ENCODE measurements around the gene ODAM. TPM values are rescaled to one million over a fixed set of nuclear protein-coding genes. Genes with fewer than 3 reads are reported as not detected.
"Not testable (repeated sequence)": the region's sequence is repeated elsewhere in the genome, so short reads cannot be mapped to it uniquely, and the experiment has no call there.

The ODAM gene
- polyA plus RNA-seq, 1 donor, result 2.5 TPM

DNA sequence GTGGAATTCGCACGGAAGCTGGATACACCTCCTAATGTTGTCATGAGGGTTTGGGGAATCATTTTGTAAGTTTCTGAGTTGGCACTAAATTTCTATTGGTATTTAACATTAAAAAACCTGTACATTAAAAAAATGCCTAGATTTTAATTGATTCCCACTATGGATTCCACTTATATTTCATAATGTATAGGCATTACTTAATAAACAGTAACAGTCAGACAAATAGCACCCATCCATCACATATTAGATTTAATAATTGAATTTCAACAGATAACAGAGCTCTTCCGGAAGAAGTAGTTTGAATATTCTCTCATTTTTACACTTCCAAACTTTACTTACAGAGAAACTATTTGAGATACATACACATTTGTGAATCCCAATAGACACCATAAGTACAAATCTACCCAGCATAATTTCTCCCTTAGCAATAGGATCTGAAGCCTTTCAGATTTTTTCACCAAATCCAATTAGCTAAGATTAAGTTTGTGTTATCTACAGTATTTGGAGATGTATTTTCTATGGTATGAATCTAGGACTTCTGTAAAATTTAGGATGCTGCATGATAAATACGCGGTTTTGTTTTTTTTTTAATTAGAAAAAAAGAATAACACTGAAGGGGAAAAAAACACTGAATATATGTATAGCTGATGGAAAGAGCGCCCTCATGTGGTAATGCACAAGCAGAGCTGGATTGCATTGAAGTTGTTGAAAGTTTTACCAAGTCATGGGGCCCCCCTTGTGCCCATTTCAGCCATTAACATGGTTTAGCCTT is 12.2 kb upstream of the ODAM start:
- Histone ChIP-seq H3K27me3 (ENCODE audit: control insufficient read depth, insufficient read depth, low read length) (no peaks in the 10 kb centered on the region), H3K27ac (ENCODE audit: low read length) (no peak overlapping the region), H3K36me3 (ENCODE audit: control insufficient read depth, insufficient read depth, low read length) (no peaks in the 10 kb centered on the region), H3K4me3 (ENCODE audit: low read length) (no peak overlapping the region), H3K9me3 (ENCODE audit: control insufficient read depth, low read depth, low read length) (no peaks in the 10 kb centered on the region), H3K4me1 (ENCODE audit: control insufficient read depth, insufficient read depth, low read length) (no peaks in the 10 kb centered on the region)
- DNase-seq, result peak; percentile 29 to 37
- no CpG with 5 or more reads among the region's 6 CpGs for WGBS (ENCODE audit: insufficient coverage, low lambda C conversion rate)

- no peaks in the 10 kb centered on the region for H3K9me3 ChIP-seq (ENCODE audit: control insufficient read depth, low read depth, low read length)
- no peak for DNase-seq
- no peak overlapping the region for H3K27ac ChIP-seq (ENCODE audit: low read length)
- H3K4me3 ChIP-seq (ENCODE audit: low read length), result no peak overlapping the region
- H3K27me3 ChIP-seq (ENCODE audit: control insufficient read depth, insufficient read depth, low read length), result no peaks in the 10 kb centered on the region
- H3K36me3 ChIP-seq (ENCODE audit: control insufficient read depth, insufficient read depth, low read length), result no peaks in the 10 kb centered on the region
- no CpG with 5 or more reads among the region's 1 CpG for WGBS (ENCODE audit: insufficient coverage, low lambda C conversion rate)
- H3K4me1 ChIP-seq (ENCODE audit: control insufficient read depth, insufficient read depth, low read length), result no peaks in the 10 kb centered on the region
Observed at GRCh38 chr4:70183940-70184246, 11.6 kb upstream of the ODAM start.

GRCh38 chr4:70187216-70187615 is 8.3 kb upstream of the ODAM start:
- WGBS (ENCODE audit: insufficient coverage, low lambda C conversion rate), result no CpG with 5 or more reads among the region's 1 CpG
- DNase-seq, result no peak
- H3K4me1 ChIP-seq (ENCODE audit: control insufficient read depth, insufficient read depth, low read length), result no peaks in the 10 kb centered on the region

GRCh38 chr4:70190579-70190978 is 4.9 kb upstream of the ODAM start:
- Histone ChIP-seq H3K27ac (ENCODE audit: low read length) (no peak overlapping the region), H3K27me3 (ENCODE audit: control insufficient read depth, insufficient read depth, low read length) (no peaks in the 10 kb centered on the region), H3K36me3 (ENCODE audit: control insufficient read depth, insufficient read depth, low read length) (no peaks in the 10 kb centered on the region), H3K9me3 (ENCODE audit: control insufficient read depth, low read depth, low read length) (no peaks in the 10 kb centered on the region), H3K4me1 (ENCODE audit: control insufficient read depth, insufficient read depth, low read length) (no peaks in the 10 kb centered on the region), H3K4me3 (ENCODE audit: low read length) (no peak overlapping the region)
- WGBS (ENCODE audit: insufficient coverage, low lambda C conversion rate), result no CpG with 5 or more reads among the region's 1 CpG
- DNase-seq, result no peak

More at GRCh38 chr4:70187216-70187615, 8.3 kb upstream of the ODAM start:
- no peak overlapping the region for H3K4me3 ChIP-seq (ENCODE audit: low read length)
- H3K36me3 ChIP-seq (ENCODE audit: control insufficient read depth, insufficient read depth, low read length), result no peaks in the 10 kb centered on the region
- H3K9me3 ChIP-seq (ENCODE audit: control insufficient read depth, low read depth, low read length), result no peaks in the 10 kb centered on the region
- no peaks in the 10 kb centered on the region for H3K27me3 ChIP-seq (ENCODE audit: control insufficient read depth, insufficient read depth, low read length)
- H3K27ac ChIP-seq (ENCODE audit: low read length), result no peak overlapping the region

GRCh38 chr4:70191647-70192046 is 3.9 kb upstream of the ODAM start:
- Histone ChIP-seq H3K27ac (ENCODE audit: low read length) (no peak overlapping the region), H3K4me1 (ENCODE audit: control insufficient read depth, insufficient read depth, low read length) (no peaks in the 10 kb centered on the region), H3K9me3 (ENCODE audit: control insufficient read depth, low read depth, low read length) (no peaks in the 10 kb centered on the region), H3K36me3 (ENCODE audit: control insufficient read depth, insufficient read depth, low read length) (no peaks in the 10 kb centered on the region), H3K27me3 (ENCODE audit: control insufficient read depth, insufficient read depth, low read length) (no peaks in the 10 kb centered on the region), H3K4me3 (ENCODE audit: low read length) (no peak overlapping the region)
- DNase-seq, result no peak
- WGBS (ENCODE audit: insufficient coverage, low lambda C conversion rate), result no CpG with 5 or more reads among the region's 1 CpG

GRCh38 chr4:70192895-70193294 is 2.6 kb upstream of the ODAM start:
- Histone ChIP-seq H3K9me3 (ENCODE audit: control insufficient read depth, low read depth, low read length) (no peaks in the 10 kb centered on the region), H3K36me3 (ENCODE audit: control insufficient read depth, insufficient read depth, low read length) (no peaks in the 10 kb centered on the region)
- WGBS (ENCODE audit: insufficient coverage, low lambda C conversion rate), result 100% methylated on average over 1 of the region's 2 CpGs

GRCh38 chr4:70196857-70197256 is 1.3 kb downstream of the ODAM start:
- peaks cover 5% of the 10 kb centered on the region for H3K4me1 ChIP-seq (ENCODE audit: control insufficient read depth, insufficient read depth, low read length)
- 60% methylated on average over 1 of the region's 2 CpGs for WGBS (ENCODE audit: insufficient coverage, low lambda C conversion rate)
- no peaks in the 10 kb centered on the region for H3K9me3 ChIP-seq (ENCODE audit: control insufficient read depth, low read depth, low read length)
- H3K4me3 ChIP-seq (ENCODE audit: low read length), result no peak overlapping the region
- no peaks in the 10 kb centered on the region for H3K27me3 ChIP-seq (ENCODE audit: control insufficient read depth, insufficient read depth, low read length)
- DNase-seq, result no peak
- H3K36me3 ChIP-seq (ENCODE audit: control insufficient read depth, insufficient read depth, low read length), result no peaks in the 10 kb centered on the region
- no peak overlapping the region for H3K27ac ChIP-seq (ENCODE audit: low read length)

More at GRCh38 chr4:70192895-70193294, 2.6 kb upstream of the ODAM start:
- no peak overlapping the region for H3K4me3 ChIP-seq (ENCODE audit: low read length)
- H3K27me3 ChIP-seq (ENCODE audit: control insufficient read depth, insufficient read depth, low read length), result no peaks in the 10 kb centered on the region
- no peak overlapping the region for H3K27ac ChIP-seq (ENCODE audit: low read length)
- DNase-seq, result no peak
- peaks cover 5% of the 10 kb centered on the region for H3K4me1 ChIP-seq (ENCODE audit: control insufficient read depth, insufficient read depth, low read length)

GRCh38 chr4:70197842-70198241 is 2.3 kb downstream of the ODAM start:
- DNase-seq, result peak; percentile 21 to 64
- Histone ChIP-seq H3K9me3 (ENCODE audit: control insufficient read depth, low read depth, low read length) (no peaks in the 10 kb centered on the region), H3K4me3 (ENCODE audit: low read length) (no peak overlapping the region), H3K27me3 (ENCODE audit: control insufficient read depth, insufficient read depth, low read length) (no peaks in the 10 kb centered on the region), H3K4me1 (ENCODE audit: control insufficient read depth, insufficient read depth, low read length) (peaks cover 5% of the 10 kb centered on the region), H3K27ac (ENCODE audit: low read length) (no peak overlapping the region), H3K36me3 (ENCODE audit: control insufficient read depth, insufficient read depth, low read length) (no peaks in the 10 kb centered on the region)
- WGBS (ENCODE audit: insufficient coverage, low lambda C conversion rate), result 30% methylated on average over 2 of the region's 2 CpGs

GRCh38 chr4:70203601-70204000 is 8.1 kb downstream of the ODAM start:
- 67% methylated on average over 1 of the region's 1 CpG for WGBS (ENCODE audit: insufficient coverage, low lambda C conversion rate)
- no peaks in the 10 kb centered on the region for H3K36me3 ChIP-seq (ENCODE audit: control insufficient read depth, insufficient read depth, low read length)
- DNase-seq, result no peak
- no peaks in the 10 kb centered on the region for H3K9me3 ChIP-seq (ENCODE audit: control insufficient read depth, low read depth, low read length)
- no peak overlapping the region for H3K27ac ChIP-seq (ENCODE audit: low read length)
- H3K27me3 ChIP-seq (ENCODE audit: control insufficient read depth, insufficient read depth, low read length), result no peaks in the 10 kb centered on the region
- H3K4me1 ChIP-seq (ENCODE audit: control insufficient read depth, insufficient read depth, low read length), result no peaks in the 10 kb centered on the region
- H3K4me3 ChIP-seq (ENCODE audit: low read length), result no peak overlapping the region

- H3K9me3 ChIP-seq (ENCODE audit: control insufficient read depth, low read depth, low read length); H3K4me3 ChIP-seq (ENCODE audit: low read length); H3K4me1 ChIP-seq (ENCODE audit: control insufficient read depth, insufficient read depth, low read length); DNase-seq; H3K27me3 ChIP-seq (ENCODE audit: control insufficient read depth, insufficient read depth, low read length); H3K36me3 ChIP-seq (ENCODE audit: control insufficient read depth, insufficient read depth, low read length); H3K27ac ChIP-seq (ENCODE audit: low read length): not testable (repeated sequence)
- no CpG with 5 or more reads among the region's 4 CpGs for WGBS (ENCODE audit: insufficient coverage, low lambda C conversion rate)
Observed at GRCh38 chr4:70212752-70213151, 17.2 kb downstream of the ODAM start.

GRCh38 chr4:70216109-70216508 is 20.6 kb downstream of the ODAM start:
- not testable (repeated sequence) for H3K36me3 ChIP-seq (ENCODE audit: control insufficient read depth, insufficient read depth, low read length); H3K27me3 ChIP-seq (ENCODE audit: control insufficient read depth, insufficient read depth, low read length); DNase-seq

More at GRCh38 chr4:70216109-70216508, 20.6 kb downstream of the ODAM start:
- H3K9me3 ChIP-seq (ENCODE audit: control insufficient read depth, low read depth, low read length); H3K4me1 ChIP-seq (ENCODE audit: control insufficient read depth, insufficient read depth, low read length); H3K4me3 ChIP-seq (ENCODE audit: low read length); H3K27ac ChIP-seq (ENCODE audit: low read length): not testable (repeated sequence)

All from large intestine (tissue), 3 donors.